HepG2 (cell line): ENCODE results near the gene CPPED1. TPM values are rescaled to one million over a fixed set of nuclear protein-coding genes. Genes with fewer than 3 reads are reported as not detected.

Experiments used
- DMTF1 ChIP-seq: sonication (generic); formaldehyde crosslinking; IDR thresholded peaks from 2 replicates; pipeline ENCODE4 v1.4.0; 2020; ENCODE audit warnings: mild to moderate bottlenecking, missing genetic modification reagents
- FOXC1 ChIP-seq: sonication (generic); formaldehyde crosslinking; IDR thresholded peaks from 2 replicates; pipeline ENCODE4 v1.8.0; 2022; ENCODE audit warnings: mild to moderate bottlenecking, missing genetic modification reagents, borderline replicate concordance
- GPBP1L1 ChIP-seq: sonication (generic); formaldehyde crosslinking; IDR thresholded peaks from 2 replicates; pipeline ENCODE4 v1.5.0; 2020; ENCODE audit warnings: mild to moderate bottlenecking, missing genetic modification reagents
- PRPF4 ChIP-seq: fragments of 200-400 bp; formaldehyde crosslinking; IDR thresholded peaks from 2 replicates; pipeline ENCODE4 v1.6.1; 2016; ENCODE audit warnings: low read length, low read depth; ENCODE audit not compliant: poor library complexity, severe bottlenecking
- REST ChIP-seq, 2 experiments: IDR thresholded peaks; 2 replicates each; pipeline ENCODE4 v1.6.1; 2011 to 2012; ENCODE audit warnings: low read length in 2 of 2, borderline replicate concordance in 1 of 2, low read depth in 1 of 2, mild to moderate bottlenecking in 1 of 2, moderate library complexity in 1 of 2
- RNF2 ChIP-seq: fragments of 450-650 bp; conservative IDR thresholded peaks from 2 replicates; pipeline ENCODE4 v1.6.1; 2016; ENCODE audit warnings: low read depth
- SALL2 ChIP-seq: sonication (generic); formaldehyde crosslinking; IDR thresholded peaks from 2 replicates; pipeline ENCODE4 v1.8.1; 2023; ENCODE audit warnings: mild to moderate bottlenecking, missing genetic modification reagents, inconsistent platforms
- SP2 ChIP-seq: sonication (generic); formaldehyde crosslinking; IDR thresholded peaks from 2 replicates; pipeline ENCODE4 v1.5.1; 2020; ENCODE audit warnings: mild to moderate bottlenecking, missing genetic modification reagents
- ZBTB38 ChIP-seq: sonication (generic); formaldehyde crosslinking; IDR thresholded peaks from 2 replicates; pipeline ENCODE4 v1.5.1; 2020; ENCODE audit warnings: mild to moderate bottlenecking, missing genetic modification reagents
- ZMYM4 ChIP-seq: sonication (generic); formaldehyde crosslinking; IDR thresholded peaks from 2 replicates; pipeline ENCODE4 v1.8.1; 2023; ENCODE audit warnings: mild to moderate bottlenecking, missing genetic modification reagents
- ZNF101 ChIP-seq: sonication (generic); formaldehyde crosslinking; IDR thresholded peaks from 2 replicates; pipeline ENCODE4 v1.4.0; 2020; ENCODE audit warnings: mild to moderate bottlenecking, low read depth, missing genetic modification reagents, borderline replicate concordance
- ZNF24 ChIP-seq: fragments of 450-650 bp; IDR thresholded peaks from 2 replicates; pipeline ENCODE4 v1.6.1; 2017; ENCODE audit warnings: antibody characterized with exemption, mild to moderate bottlenecking
- ZNF468 ChIP-seq: sonication (generic); formaldehyde crosslinking; IDR thresholded peaks from 2 replicates; pipeline ENCODE4 v1.8.0; 2022; ENCODE audit warnings: mild to moderate bottlenecking, moderate library complexity, missing genetic modification reagents
- ZNF646 ChIP-seq: sonication (generic); formaldehyde crosslinking; IDR thresholded peaks from 2 replicates; pipeline ENCODE4 v1.9.0; 2021; ENCODE audit warnings: mild to moderate bottlenecking, missing genetic modification reagents
- ZNF768 ChIP-seq: sonication (generic); formaldehyde crosslinking; IDR thresholded peaks from 2 replicates; pipeline ENCODE4 v1.4.0; 2020; ENCODE audit warnings: missing genetic modification reagents
- polyA plus RNA-seq, 8 experiments: library from polyadenylated mRNA; depleted of rRNA in 3 of 8; stranded (reverse) in 7 of 8; unstranded in 1 of 8; fragments of >200 nt; fragmentation: Illumina TruSeq in 4 of 8; extraction: Trizol in 4 of 8; gene quantifications; 2 replicates each; pipeline versions ENCODE4 v1.2.1 to v1.2.3, GENCODE V29; 2011 to 2016; ENCODE audit warnings: low read depth in 4 of 8, missing spikeins in 1 of 8, mixed read lengths in 1 of 8; ENCODE audit not compliant: insufficient read depth in 1 of 8
- total RNA-seq, 5 experiments: library from RNA; depleted of rRNA; stranded (reverse); fragments of >200 nt; fragmentation: Illumina TruSeq; extraction: Trizol; gene quantifications; 2 replicates each; pipeline ENCODE4 v1.2.3, GENCODE V29; 2016; ENCODE audit warnings: low read depth in 1 of 5

CPPED1 gene
- total and polyA plus RNA-seq, 2 of the 13 experiments (the other 11 are each of a cell fraction or from before 2014, with no cell fraction given): 66.6 to 71.3 TPM

GRCh38 chr16:12612598-12613101 lies 191.0 kb downstream of the CPPED1 start (continued):
- peak; percentile 68 for TF ChIP-seq SALL2
- no peak for TF ChIP-seq ZNF646 (CRISPR knock-in tag)
- TF ChIP-seq ZNF468 (CRISPR knock-in tag): no peak
- TF ChIP-seq DMTF1 (CRISPR knock-in tag): peak; percentile 85; the same call in 1 of the 2 replicates
- TF ChIP-seq ZNF101: 0 out of 2 replicates have a peak, but pooled peaks have one; percentile 63
- TF ChIP-seq ZNF24: peak; percentile 0; the same call in 1 of the 2 replicates
- no peak for TF ChIP-seq FOXC1 (CRISPR knock-in tag)
- no peak; the same call in 1 of the 2 replicates for TF ChIP-seq ZMYM4 (CRISPR knock-in tag)
- no peak for TF ChIP-seq ZNF768 (CRISPR knock-in tag)
- TF ChIP-seq REST (IDR thresholded peaks at IDR 0.05; ENCODE audit: borderline replicate concordance in 1 of 2, low read depth in 1 of 2, low read length in 2 of 2): no peak
- no peak for TF ChIP-seq RNF2
- TF ChIP-seq SP2 (CRISPR knock-in tag): no peak
- no peak for TF ChIP-seq ZBTB38 (CRISPR knock-in tag)
- TF ChIP-seq GPBP1L1 (CRISPR knock-in tag): no peak
- no peak for TF ChIP-seq PRPF4
